Measurements from ENCODE around the gene MRPS25. TPM values are rescaled to one million over a fixed set of nuclear protein-coding genes. Genes with fewer than 3 reads are reported as not detected.

MRPS25 gene
- total and polyA plus RNA-seq, 8 donors, result 13.9 to 126 (median 28.8) TPM

GRCh38 chr3:15040844-15041243, 24.3 kb downstream of the MRPS25 start:
- no peak for DNase-seq
- intact Hi-C loops (cut with DNase I; ENCODE audit: low total_unique reads), result no loop called here
- WGBS, 5 donors, result 72 to 86% (median 79%) methylated on average over 3 of the region's 3 CpGs
- H3K36me3 ChIP-seq, result peaks cover 53 to 100% (median 100%) of the 10 kb centered on the region in 4 donors
- no peak overlapping the region for H3K27ac ChIP-seq
- H3K27me3 ChIP-seq, result no peaks in the 10 kb centered on the region
- H3K4me3 ChIP-seq, result no peak overlapping the region
- no peaks in the 10 kb centered on the region for H3K4me1 ChIP-seq
- TF ChIP-seq POLR2A (IDR thresholded peaks at IDR 0.05) (no peak), EP300 (IDR thresholded peaks at IDR 0.05) (no peak), POLR2AphosphoS5 (IDR thresholded peaks at IDR 0.05) (no peak), CTCF (IDR thresholded peaks at IDR 0.05) (no peak)
- H3K9me3 ChIP-seq, result no peaks in the 10 kb centered on the region

GRCh38 chr3:15038306-15038705, 26.8 kb downstream of the MRPS25 start:
- Histone ChIP-seq H3K27me3 (no peaks in the 10 kb centered on the region), H3K9me3 (no peaks in the 10 kb centered on the region), H3K4me1 (no peaks in the 10 kb centered on the region), H3K27ac (no peak overlapping the region), H3K36me3 (peaks cover 57 to 100% (median 100%) of the 10 kb centered on the region in 4 donors), H3K4me3 (no peak overlapping the region)
- TF ChIP-seq POLR2AphosphoS5 (IDR thresholded peaks at IDR 0.05), result no peak
- TF ChIP-seq CTCF (IDR thresholded peaks at IDR 0.05), result no peak
- no peak for TF ChIP-seq POLR2A (IDR thresholded peaks at IDR 0.05)
- DNase-seq, result no peak
- WGBS, 5 donors, result 80 to 83% (median 82%) methylated on average over 6 of the region's 6 CpGs
- intact Hi-C loops (cut with DNase I; ENCODE audit: low total_unique reads), result no loop called here

- H3K4me3 ChIP-seq, result no peak overlapping the region
- DNase-seq, result no peak
- H3K27me3 ChIP-seq, result no peaks in the 10 kb centered on the region
- peaks cover 62 to 100% (median 100%) of the 10 kb centered on the region in 4 donors for H3K36me3 ChIP-seq
- no peaks in the 10 kb centered on the region for H3K9me3 ChIP-seq
- intact Hi-C loops (cut with DNase I; ENCODE audit: low total_unique reads), result no loop called here
- TF ChIP-seq EP300 (IDR thresholded peaks at IDR 0.05), result no peak
- no peak for TF ChIP-seq POLR2AphosphoS5 (IDR thresholded peaks at IDR 0.05)
- no peak for TF ChIP-seq CTCF (IDR thresholded peaks at IDR 0.05)
- TF ChIP-seq POLR2A (IDR thresholded peaks at IDR 0.05), result no peak
- WGBS, 5 donors, result 82 to 97% (median 94%) methylated on average over 3 of the region's 3 CpGs
- no peak overlapping the region for H3K27ac ChIP-seq
- H3K4me1 ChIP-seq, result no peaks in the 10 kb centered on the region
Measured at GRCh38 chr3:15033103-15033502, 32.0 kb downstream of the MRPS25 start.

- intact Hi-C loops (cut with DNase I; ENCODE audit: low total_unique reads), result no loop called here
- no peak overlapping the region for H3K4me3 ChIP-seq
- H3K36me3 ChIP-seq, result peaks cover 62 to 100% (median 100%) of the 10 kb centered on the region in 4 donors
- no peaks in the 10 kb centered on the region for H3K9me3 ChIP-seq
- no peak for TF ChIP-seq CTCF (IDR thresholded peaks at IDR 0.05)
- no peak for TF ChIP-seq POLR2A (IDR thresholded peaks at IDR 0.05)
- no peak for TF ChIP-seq POLR2AphosphoS5 (IDR thresholded peaks at IDR 0.05)
- TF ChIP-seq EP300 (IDR thresholded peaks at IDR 0.05), result no peak
- no peaks in the 10 kb centered on the region for H3K4me1 ChIP-seq
- WGBS, 5 donors, result 84 to 93% (median 90%) methylated on average over 2 of the region's 2 CpGs
- H3K27me3 ChIP-seq, result no peaks in the 10 kb centered on the region
- no peak for DNase-seq
- H3K27ac ChIP-seq, result no peak overlapping the region
Measured at GRCh38 chr3:15032650-15033049, 32.5 kb downstream of the MRPS25 start.
